IMR-90 (cell line): ENCODE measurements around the gene ATM. TPM values are rescaled to one million over a fixed set of nuclear protein-coding genes. Genes with fewer than 3 reads are reported as not detected.

Experiments used
- ATAC-seq: fragments of 200-7000 bp; cut with Tn5 transposase; 2 replicates; pipeline ENCODE4 v1.9.1; 2020; ENCODE audit warnings: low read depth, mild to moderate bottlenecking, moderate library complexity
- BruUV-seq: library from RNA; stranded (reverse); fragments of 400-500 nt; replicated peaks from 2 replicates; lab custom pipeline; 2021; lab: Mats Ljungman, UMichigan
- CTCF ChIA-PET: fragments of 300-600 bp; formaldehyde crosslinking; extraction: SDS; loops from one replicate; lab custom pipeline; 2021; ENCODE audit warnings: antibody characterized with exemption; lab: Yijun Ruan, JAX
- POLR2A ChIA-PET: fragments of 300-600 bp; sonication (Branson Sonifier 250); formaldehyde crosslinking; loops from one replicate; lab custom pipeline; 2022; ENCODE audit warnings: antibody characterized with exemption; ENCODE audit not compliant: unreplicated experiment; lab: Charles Lee
- DNase-seq: peaks from one replicate; pipeline ENCODE4 v3.0.0; 2013
- H2AFZ ChIP-seq: replicated peaks from 2 replicates; pipeline ENCODE3; 2013; ENCODE audit warnings: low read length, mild to moderate bottlenecking; ENCODE audit not compliant: poor library complexity
- H2AK5ac ChIP-seq: 2 replicates; pipeline ENCODE4 v1.6.1; 2013; ENCODE audit warnings: low read depth, low read length, inconsistent platforms
- H2AK9ac ChIP-seq: replicated peaks from 2 replicates; pipeline ENCODE3; 2013; ENCODE audit warnings: mild to moderate bottlenecking, low read depth, low read length, moderate library complexity; ENCODE audit not compliant: poor library complexity
- H2BK120ac ChIP-seq: 2 replicates; pipeline ENCODE4 v1.6.1; 2013; ENCODE audit warnings: low read depth, low read length, inconsistent platforms
- H2BK15ac ChIP-seq: 3 replicates; pipeline ENCODE4 v1.6.1; 2013; ENCODE audit warnings: low read depth, low read length, inconsistent platforms
- H2BK20ac ChIP-seq: 2 replicates; pipeline ENCODE4 v1.6.1; 2013; ENCODE audit warnings: low read depth, mild to moderate bottlenecking, inconsistent platforms, low read length, moderate library complexity
- H2BK5ac ChIP-seq: 2 replicates; pipeline ENCODE4 v1.6.1; 2013; ENCODE audit warnings: mild to moderate bottlenecking, low read depth, low read length, inconsistent platforms; ENCODE audit not compliant: poor library complexity, severe bottlenecking
- H3K14ac ChIP-seq: replicated peaks from 2 replicates; pipeline ENCODE4 v1.6.1; 2013; ENCODE audit warnings: low read depth, low read length, inconsistent platforms
- H3K18ac ChIP-seq: 2 replicates; pipeline ENCODE4 v1.6.1; 2013; ENCODE audit warnings: low read depth, low read length, control low read depth
- H3K23ac ChIP-seq: 2 replicates; pipeline ENCODE4 v1.6.1; 2013; ENCODE audit warnings: low read depth, low read length, inconsistent platforms
- H3K27ac ChIP-seq: 2 replicates; pipeline ENCODE4 v1.5.1; 2013; ENCODE audit warnings: mild to moderate bottlenecking, control low read depth, low read length; ENCODE audit not compliant: insufficient read depth
- H3K27me3 ChIP-seq: 2 replicates; pipeline ENCODE4 v1.6.1; 2013; ENCODE audit warnings: low read length; ENCODE audit not compliant: control insufficient read depth, insufficient read depth
- H3K36me3 ChIP-seq: 2 replicates; pipeline ENCODE4 v1.6.1; 2013; ENCODE audit warnings: low read length, mixed read lengths; ENCODE audit not compliant: control insufficient read depth, insufficient read depth
- H3K4ac ChIP-seq: 2 replicates; pipeline ENCODE4 v1.6.1; 2013; ENCODE audit warnings: low read depth, low read length, inconsistent platforms
- H3K4me1 ChIP-seq: 2 replicates; pipeline ENCODE4 v1.6.1; 2013; ENCODE audit warnings: low read length, mixed read lengths; ENCODE audit not compliant: control insufficient read depth, insufficient read depth
- H3K4me2 ChIP-seq: 2 replicates; pipeline ENCODE4 v1.6.1; 2013; ENCODE audit warnings: low read depth, mild to moderate bottlenecking, control low read depth, low read length, moderate library complexity
- H3K4me3 ChIP-seq: 2 replicates; pipeline ENCODE4 v1.5.1; 2013; ENCODE audit warnings: low read depth, mild to moderate bottlenecking, control low read depth, low read length, moderate library complexity; ENCODE audit not compliant: insufficient read depth
- H3K56ac ChIP-seq: 2 replicates; pipeline ENCODE4 v1.6.1; 2013; ENCODE audit warnings: low read length, inconsistent platforms; ENCODE audit not compliant: insufficient read depth; ENCODE audit errors: extremely low read depth
- H3K79me1 ChIP-seq, 2 experiments: 2 replicates each; pipeline ENCODE4 v1.6.1; 2013; ENCODE audit warnings: low read length in 2 of 2, inconsistent platforms in 1 of 2, low read depth in 1 of 2
- H3K9ac ChIP-seq: 2 replicates; pipeline ENCODE4 v1.6.1; 2013; ENCODE audit warnings: low read depth, low read length, control low read depth
- H3K9me1 ChIP-seq: 2 replicates; pipeline ENCODE4 v1.6.1; 2013; ENCODE audit warnings: low read length, inconsistent platforms; ENCODE audit not compliant: insufficient read depth
- H3K9me3 ChIP-seq: 2 replicates; pipeline ENCODE4 v1.6.1; 2013; ENCODE audit warnings: low read length; ENCODE audit not compliant: control insufficient read depth, insufficient read depth
- H4K20me1 ChIP-seq: 2 replicates; pipeline ENCODE4 v1.6.1; 2013; ENCODE audit warnings: low read length, inconsistent platforms; ENCODE audit not compliant: insufficient read depth
- H4K5ac ChIP-seq: 2 replicates; pipeline ENCODE4 v1.6.1; 2013; ENCODE audit warnings: mild to moderate bottlenecking, low read depth, low read length, control low read depth
- H4K8ac ChIP-seq, 2 experiments: 2 replicates each; pipeline ENCODE4 v1.6.1; 2013; ENCODE audit warnings: low read depth in 2 of 2, low read length in 2 of 2, control low read depth in 1 of 2, inconsistent platforms in 1 of 2
- H4K91ac ChIP-seq: 2 replicates; pipeline ENCODE4 v1.6.1; 2013; ENCODE audit warnings: low read depth, low read length, inconsistent platforms; ENCODE audit not compliant: insufficient read depth
- BHLHE40 ChIP-seq: fragments of 150-350 bp; IDR thresholded peaks from 2 replicates; pipeline ENCODE4 v1.6.1; 2016; ENCODE audit warnings: mild to moderate bottlenecking, low read depth, low read length
- CHD1 ChIP-seq: IDR thresholded peaks from 2 replicates; pipeline ENCODE4 v1.6.1; 2012; ENCODE audit warnings: low read depth, low read length, improper control_type of control experiment
- CTCF ChIP-seq: conservative IDR thresholded peaks from 2 replicates; pipeline ENCODE4 v1.5.1; 2012; ENCODE audit warnings: mild to moderate bottlenecking, low read depth, low read length, improper control_type of control experiment
- FOS ChIP-seq: fragments of 150-350 bp; IDR thresholded peaks from 2 replicates; pipeline ENCODE4 v1.6.1; 2016; ENCODE audit warnings: low read depth, low read length
- MAFK ChIP-seq: IDR thresholded peaks from 2 replicates; pipeline ENCODE4 v1.6.1; 2012; ENCODE audit warnings: low read depth, low read length, improper control_type of control experiment
- MAZ ChIP-seq: IDR thresholded peaks from 2 replicates; pipeline ENCODE4 v1.6.1; 2012; ENCODE audit warnings: low read depth, mild to moderate bottlenecking, low read length, improper control_type of control experiment, moderate library complexity, borderline replicate concordance
- MXI1 ChIP-seq: IDR thresholded peaks from 2 replicates; pipeline ENCODE4 v1.6.1; 2012; ENCODE audit warnings: low read depth, mild to moderate bottlenecking, low read length, moderate library complexity, borderline replicate concordance
- NFE2L2 ChIP-seq: fragments of 150-350 bp; IDR thresholded peaks from 2 replicates; pipeline ENCODE4 v1.6.1; 2016; ENCODE audit warnings: low read depth, mild to moderate bottlenecking, low read length
- POLR2A ChIP-seq: IDR thresholded peaks from 2 replicates; pipeline ENCODE4 v1.6.1; 2012; ENCODE audit warnings: mild to moderate bottlenecking, low read depth, low read length
- RAD21 ChIP-seq: IDR thresholded peaks from 2 replicates; pipeline ENCODE4 v1.6.1; 2012; ENCODE audit warnings: low read length, improper control_type of control experiment
- RCOR1 ChIP-seq: IDR thresholded peaks from 2 replicates; pipeline ENCODE4 v1.6.1; 2012; ENCODE audit warnings: mild to moderate bottlenecking, low read length, improper control_type of control experiment; ENCODE audit not compliant: insufficient replicate concordance
- RFX5 ChIP-seq: IDR thresholded peaks from 2 replicates; pipeline ENCODE4 v1.8.0; 2012; ENCODE audit warnings: low read depth, mild to moderate bottlenecking, low read length, moderate library complexity
- SMC3 ChIP-seq: fragments of 150-350 bp; IDR thresholded peaks from 2 replicates; pipeline ENCODE4 v1.6.1; 2016; ENCODE audit warnings: low read depth, mild to moderate bottlenecking, antibody characterized with exemption, low read length, moderate library complexity
- WGBS, 2 experiments: methylation state at CpG; one replicate each; pipeline versions ENCODE4 v1.1.5 to v1.1.7; 2013; ENCODE audit warnings: missing lambda C conversion rate in 2 of 2; ENCODE audit not compliant: insufficient read length in 1 of 2; ENCODE audit errors: extremely low coverage in 2 of 2; 5-methylcytosine and 5-hydroxymethylcytosine counted together
- dilution Hi-C: fragments of 300-500 bp; cut with HindIII; formaldehyde crosslinking; loops from one replicate; pipeline ENCODE4 v1.14.3; 2018; ENCODE audit warnings: low sequenced_read_pairs; ENCODE audit not compliant: unreplicated experiment
- in situ Hi-C: fragments of 300-500 bp; cut with MboI; formaldehyde crosslinking; loops from 3 replicates; pipeline ENCODE4 v1.14.3; 2019; ENCODE audit warnings: low sequenced_read_pairs, inconsistent platforms, mixed read lengths
- intact Hi-C: fragments of 100-400 bp; cut with micrococcal nuclease; formaldehyde crosslinking; loops from 2 replicates; pipeline ENCODE4 v1.10.0; 2022
- polyA plus RNA-seq, 3 experiments: library from polyadenylated mRNA; depleted of rRNA; stranded (reverse); fragments of >200 nt; gene quantifications; 2 replicates each; pipeline ENCODE4 v1.2.3, GENCODE V29; 2012; ENCODE audit warnings: low replicate concordance in 1 of 3
- total RNA-seq: library from RNA; depleted of rRNA; stranded (reverse); fragments of >200 nt; gene quantifications from 2 replicates; pipeline ENCODE4 v1.2.3, GENCODE V29; 2012
- TF ChIP-seq, protein P1 (sequence below): fragments of 150-350 bp; IDR thresholded peaks from 2 replicates; pipeline ENCODE4 v1.6.1; 2016; ENCODE audit warnings: low read depth, mild to moderate bottlenecking, low read length, moderate library complexity, borderline replicate concordance
- TF ChIP-seq, protein P2 (sequence below): fragments of 150-350 bp; IDR thresholded peaks from 2 replicates; pipeline ENCODE4 v1.6.1; 2017; ENCODE audit warnings: mild to moderate bottlenecking, antibody characterized with exemption, low read length, low read depth

Gene ATM
- total and polyA plus RNA-seq, 2 of the 4 experiments (the other 2 are of a cell fraction) = 18.1 to 30.6 TPM

- no peak for TF ChIP-seq BHLHE40
- no peak for TF ChIP-seq RCOR1
- TF ChIP-seq, protein P1, sequence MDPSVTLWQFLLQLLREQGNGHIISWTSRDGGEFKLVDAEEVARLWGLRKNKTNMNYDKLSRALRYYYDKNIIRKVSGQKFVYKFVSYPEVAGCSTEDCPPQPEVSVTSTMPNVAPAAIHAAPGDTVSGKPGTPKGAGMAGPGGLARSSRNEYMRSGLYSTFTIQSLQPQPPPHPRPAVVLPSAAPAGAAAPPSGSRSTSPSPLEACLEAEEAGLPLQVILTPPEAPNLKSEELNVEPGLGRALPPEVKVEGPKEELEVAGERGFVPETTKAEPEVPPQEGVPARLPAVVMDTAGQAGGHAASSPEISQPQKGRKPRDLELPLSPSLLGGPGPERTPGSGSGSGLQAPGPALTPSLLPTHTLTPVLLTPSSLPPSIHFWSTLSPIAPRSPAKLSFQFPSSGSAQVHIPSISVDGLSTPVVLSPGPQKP = no peak
- TF ChIP-seq NFE2L2 = no peak
- no peak for TF ChIP-seq SMC3
- no peak for TF ChIP-seq MAZ
- TF ChIP-seq, protein P2, sequence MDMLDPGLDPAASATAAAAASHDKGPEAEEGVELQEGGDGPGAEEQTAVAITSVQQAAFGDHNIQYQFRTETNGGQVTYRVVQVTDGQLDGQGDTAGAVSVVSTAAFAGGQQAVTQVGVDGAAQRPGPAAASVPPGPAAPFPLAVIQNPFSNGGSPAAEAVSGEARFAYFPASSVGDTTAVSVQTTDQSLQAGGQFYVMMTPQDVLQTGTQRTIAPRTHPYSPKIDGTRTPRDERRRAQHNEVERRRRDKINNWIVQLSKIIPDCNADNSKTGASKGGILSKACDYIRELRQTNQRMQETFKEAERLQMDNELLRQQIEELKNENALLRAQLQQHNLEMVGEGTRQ = no peak
- no peak for TF ChIP-seq RAD21
- no peak for TF ChIP-seq CTCF
- TF ChIP-seq FOS = no peak
- TF ChIP-seq POLR2A = no peak
- TF ChIP-seq MXI1 = no peak
- TF ChIP-seq RFX5 = no peak
- TF ChIP-seq CHD1 = no peak
- TF ChIP-seq MAFK = no peak
- CTCF ChIA-PET = no interaction called here
Measured at GRCh38 chr11:108388576-108388975, 165.7 kb downstream of the ATM start.

More at GRCh38 chr11:108388576-108388975, 165.7 kb downstream of the ATM start:
- Histone ChIP-seq H2BK5ac (no peak overlapping the region), H2AK9ac (no peak overlapping the region), H3K4me2 (no peak overlapping the region), H3K79me1 (no peaks in the 10 kb centered on the region), H3K14ac (no peak overlapping the region), H3K56ac (no peak overlapping the region), H3K36me3 (no peaks in the 10 kb centered on the region), H4K91ac (no peak overlapping the region), H3K27ac (no peak overlapping the region), H3K18ac (no peak overlapping the region), H3K9ac (no peak overlapping the region), H2BK120ac (no peak overlapping the region), H2BK20ac (no peak overlapping the region), H4K5ac (no peak overlapping the region), H3K4me3 (no peak overlapping the region), H3K4me1 (no peaks in the 10 kb centered on the region), H3K9me1 (no peaks in the 10 kb centered on the region), H2BK15ac (no peak overlapping the region), H2AFZ (no peak overlapping the region), H4K20me1 (no peaks in the 10 kb centered on the region), H3K27me3 (no peaks in the 10 kb centered on the region), H4K8ac (no peak overlapping the region), H3K23ac (no peak overlapping the region), H2AK5ac (no peak overlapping the region), H3K9me3 (no peaks in the 10 kb centered on the region), H3K4ac (no peak overlapping the region)
- DNase-seq = no peak
- dilution Hi-C loops = no loop called here
- in situ Hi-C loops = no loop called here
- ATAC-seq = no peak
- intact Hi-C loops = no loop called here
- POLR2A ChIA-PET = no interaction called here
- 60% methylated on average over 2 of the region's 5 CpGs; no CpG with 5 or more reads in 1 of the 2 experiments for WGBS, 2 experiments
- BruUV-seq = no TSS peak
